ENCODE results near the gene VILL. TPM values are rescaled to one million over a fixed set of nuclear protein-coding genes. Genes with fewer than 3 reads are reported as not detected.

The VILL gene
- total RNA-seq, 1 experiment from 2014 or later = 1.2 TPM

DNA sequence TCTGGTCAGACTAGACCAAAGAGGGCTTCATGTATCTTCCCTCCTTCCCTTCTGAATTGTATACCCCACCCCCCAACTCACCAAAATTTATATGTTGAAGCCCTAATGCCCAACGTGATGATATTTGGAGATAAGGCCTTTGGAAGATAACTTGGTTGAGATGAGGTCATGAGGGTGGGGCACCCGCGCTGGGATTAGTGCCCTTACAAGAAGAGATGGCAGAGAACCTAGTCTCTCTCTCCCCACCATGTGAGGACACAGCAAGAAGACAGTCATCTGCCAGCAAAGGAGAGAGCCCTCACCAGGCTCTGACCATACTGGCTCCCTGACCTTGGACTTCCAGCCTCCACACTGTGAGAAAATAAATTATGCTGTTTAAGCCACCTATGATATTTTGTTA lies 25.4 kb downstream of the VILL start:
- POLR2A ChIA-PET = no interaction called here
- H3K9ac ChIP-seq (ENCODE audit: low read length) = no peak overlapping the region
- intact Hi-C loops (cut with micrococcal nuclease) = no loop called here
- no TSS peak for BruUV-seq (replicated peaks)
- CTCF ChIA-PET = no interaction called here
- DNase-seq (ENCODE audit: low read depth, low spot score) (no peak), ATAC-seq (no peak)
- no peaks in the 10 kb centered on the region for H3K4me1 ChIP-seq (ENCODE audit: control insufficient read depth in 1 of 2, insufficient read depth in 2 of 2, low read length in 2 of 2)
- H4K20me1 ChIP-seq (ENCODE audit: insufficient read depth) = no peaks in the 10 kb centered on the region
- no peaks in the 10 kb centered on the region for H3K9me2 ChIP-seq (ENCODE audit: insufficient read depth)
- H3K4me3 ChIP-seq (replicated peaks in 1 of 2; ENCODE audit: low read depth in 1 of 2, low read length in 2 of 2) = no peak overlapping the region
- H2AFZ ChIP-seq (ENCODE audit: low read depth, low read length, poor library complexity, severe bottlenecking) = no peak overlapping the region
- no peak overlapping the region for H3K27ac ChIP-seq (ENCODE audit: low read depth, low read length)
- H3K36me3 ChIP-seq (ENCODE audit: control insufficient read depth in 1 of 2, insufficient read depth in 2 of 2, low read length in 2 of 2) = peaks cover 0 to 7% of the 10 kb centered on the region in 2 experiments; a peak in 2 of 4 replicates
- H3K9me3 ChIP-seq (ENCODE audit: control insufficient read depth in 1 of 2, insufficient read depth in 1 of 2, low read depth in 1 of 2, low read length in 2 of 2) = no peaks in the 10 kb centered on the region; a peak in 1 of 4 replicates
- no peak overlapping the region for H3K4me2 ChIP-seq (ENCODE audit: low read length)
- no peaks in the 10 kb centered on the region for H3K79me2 ChIP-seq (ENCODE audit: insufficient read depth, low read length)
- TF ChIP-seq, protein P1, sequence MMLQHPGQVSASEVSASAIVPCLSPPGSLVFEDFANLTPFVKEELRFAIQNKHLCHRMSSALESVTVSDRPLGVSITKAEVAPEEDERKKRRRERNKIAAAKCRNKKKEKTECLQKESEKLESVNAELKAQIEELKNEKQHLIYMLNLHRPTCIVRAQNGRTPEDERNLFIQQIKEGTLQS (IDR thresholded peaks at IDR 0.05) = no peak
- TF ChIP-seq ZNF274 (IDR thresholded peaks at IDR 0.05; ENCODE audit: low read depth, low read length) = no peak
- TF ChIP-seq SRF (IDR thresholded peaks at IDR 0.05; ENCODE audit: low read depth) = no peak
- TF ChIP-seq FOSL1 (IDR thresholded peaks at IDR 0.05; ENCODE audit: low read depth) = no peak
- no peak for TF ChIP-seq ELF1 (IDR thresholded peaks at IDR 0.05; ENCODE audit: borderline replicate concordance, low read depth)
- TF ChIP-seq RAD21 (IDR thresholded peaks at IDR 0.05; ENCODE audit: low read depth) = no peak
- H3K27me3 ChIP-seq (ENCODE audit: insufficient read depth, low read length) = no peaks in the 10 kb centered on the region
- RAD21 ChIA-PET (ENCODE audit: low non-redundant PET in 1 of 2, low total read pairs in 2 of 2, uncharacterized antibody in 2 of 2, unreplicated experiment in 2 of 2) = no interaction called here

DNA sequence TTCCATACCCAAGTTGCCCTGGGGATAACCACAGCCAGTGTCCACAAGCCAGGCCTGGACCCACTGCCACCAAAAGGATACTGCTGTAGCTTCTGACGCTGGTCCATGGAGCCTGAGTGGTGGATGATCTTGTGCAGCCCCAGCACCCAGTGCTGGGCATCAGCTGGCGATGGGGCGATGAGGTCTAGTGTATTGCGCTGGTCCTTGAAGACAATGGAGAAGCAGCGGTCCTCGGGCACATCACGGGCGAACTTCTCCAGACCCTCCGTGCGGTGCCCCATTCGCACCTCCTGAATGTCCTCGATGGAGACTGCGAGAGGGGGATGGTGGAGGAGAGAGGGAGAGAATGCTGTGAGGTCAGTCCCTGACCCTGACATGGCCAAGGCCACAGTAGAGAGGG lies 25.8 kb downstream of the VILL start:
- Histone ChIP-seq H3K4me2 (ENCODE audit: low read length) (no peak overlapping the region), H3K79me2 (ENCODE audit: insufficient read depth, low read length) (no peaks in the 10 kb centered on the region), H3K27ac (ENCODE audit: low read depth, low read length) (no peak overlapping the region), H3K9ac (ENCODE audit: low read length) (no peak overlapping the region), H3K27me3 (ENCODE audit: insufficient read depth, low read length) (no peaks in the 10 kb centered on the region), H3K4me3 (replicated peaks in 1 of 2; ENCODE audit: low read depth in 1 of 2, low read length in 2 of 2) (no peak overlapping the region), H2AFZ (ENCODE audit: low read depth, low read length, poor library complexity, severe bottlenecking) (no peak overlapping the region), H4K20me1 (ENCODE audit: insufficient read depth) (no peaks in the 10 kb centered on the region), H3K4me1 (ENCODE audit: control insufficient read depth in 1 of 2, insufficient read depth in 2 of 2, low read length in 2 of 2) (no peaks in the 10 kb centered on the region), H3K9me3 (ENCODE audit: control insufficient read depth in 1 of 2, insufficient read depth in 1 of 2, low read depth in 1 of 2, low read length in 2 of 2) (no peaks in the 10 kb centered on the region; a peak in 1 of 4 replicates), H3K9me2 (ENCODE audit: insufficient read depth) (no peaks in the 10 kb centered on the region), H3K36me3 (ENCODE audit: control insufficient read depth in 1 of 2, insufficient read depth in 2 of 2, low read length in 2 of 2) (peaks cover 0 to 7% of the 10 kb centered on the region in 2 experiments; a peak in 2 of 4 replicates)
- ATAC-seq (no peak), DNase-seq (ENCODE audit: low read depth, low spot score) (no peak)
- POLR2A ChIA-PET = no interaction called here
- intact Hi-C loops (cut with micrococcal nuclease) = no loop called here
- RAD21 ChIA-PET (ENCODE audit: low non-redundant PET in 1 of 2, low total read pairs in 2 of 2, uncharacterized antibody in 2 of 2, unreplicated experiment in 2 of 2) = no interaction called here
- CTCF ChIA-PET = no interaction called here
- no TSS peak for BruUV-seq (replicated peaks)
- TF ChIP-seq EGR1 (IDR thresholded peaks at IDR 0.05; ENCODE audit: low read depth) (no peak), SIN3A (IDR thresholded peaks at IDR 0.05; ENCODE audit: low read depth) (no peak), JUND (IDR thresholded peaks at IDR 0.05) (no peak), ZNF274 (IDR thresholded peaks at IDR 0.05; ENCODE audit: low read depth, low read length) (no peak), POLR2A (IDR thresholded peaks at IDR 0.05; ENCODE audit: borderline replicate concordance, extremely low read depth, insufficient read depth, insufficient read length) (no peak), SP1 (IDR thresholded peaks at IDR 0.05; ENCODE audit: low read depth) (no peak)
- TF ChIP-seq, protein P2, sequence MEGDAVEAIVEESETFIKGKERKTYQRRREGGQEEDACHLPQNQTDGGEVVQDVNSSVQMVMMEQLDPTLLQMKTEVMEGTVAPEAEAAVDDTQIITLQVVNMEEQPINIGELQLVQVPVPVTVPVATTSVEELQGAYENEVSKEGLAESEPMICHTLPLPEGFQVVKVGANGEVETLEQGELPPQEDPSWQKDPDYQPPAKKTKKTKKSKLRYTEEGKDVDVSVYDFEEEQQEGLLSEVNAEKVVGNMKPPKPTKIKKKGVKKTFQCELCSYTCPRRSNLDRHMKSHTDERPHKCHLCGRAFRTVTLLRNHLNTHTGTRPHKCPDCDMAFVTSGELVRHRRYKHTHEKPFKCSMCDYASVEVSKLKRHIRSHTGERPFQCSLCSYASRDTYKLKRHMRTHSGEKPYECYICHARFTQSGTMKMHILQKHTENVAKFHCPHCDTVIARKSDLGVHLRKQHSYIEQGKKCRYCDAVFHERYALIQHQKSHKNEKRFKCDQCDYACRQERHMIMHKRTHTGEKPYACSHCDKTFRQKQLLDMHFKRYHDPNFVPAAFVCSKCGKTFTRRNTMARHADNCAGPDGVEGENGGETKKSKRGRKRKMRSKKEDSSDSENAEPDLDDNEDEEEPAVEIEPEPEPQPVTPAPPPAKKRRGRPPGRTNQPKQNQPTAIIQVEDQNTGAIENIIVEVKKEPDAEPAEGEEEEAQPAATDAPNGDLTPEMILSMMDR (IDR thresholded peaks at IDR 0.05 in 2 of 3, conservative IDR thresholded peaks at IDR 0.05 in 1 of 3; ENCODE audit: borderline replicate concordance in 1 of 3, insufficient read depth in 1 of 3, low read depth in 2 of 3, low read length in 2 of 3) = no peak
- TF ChIP-seq, protein P3, sequence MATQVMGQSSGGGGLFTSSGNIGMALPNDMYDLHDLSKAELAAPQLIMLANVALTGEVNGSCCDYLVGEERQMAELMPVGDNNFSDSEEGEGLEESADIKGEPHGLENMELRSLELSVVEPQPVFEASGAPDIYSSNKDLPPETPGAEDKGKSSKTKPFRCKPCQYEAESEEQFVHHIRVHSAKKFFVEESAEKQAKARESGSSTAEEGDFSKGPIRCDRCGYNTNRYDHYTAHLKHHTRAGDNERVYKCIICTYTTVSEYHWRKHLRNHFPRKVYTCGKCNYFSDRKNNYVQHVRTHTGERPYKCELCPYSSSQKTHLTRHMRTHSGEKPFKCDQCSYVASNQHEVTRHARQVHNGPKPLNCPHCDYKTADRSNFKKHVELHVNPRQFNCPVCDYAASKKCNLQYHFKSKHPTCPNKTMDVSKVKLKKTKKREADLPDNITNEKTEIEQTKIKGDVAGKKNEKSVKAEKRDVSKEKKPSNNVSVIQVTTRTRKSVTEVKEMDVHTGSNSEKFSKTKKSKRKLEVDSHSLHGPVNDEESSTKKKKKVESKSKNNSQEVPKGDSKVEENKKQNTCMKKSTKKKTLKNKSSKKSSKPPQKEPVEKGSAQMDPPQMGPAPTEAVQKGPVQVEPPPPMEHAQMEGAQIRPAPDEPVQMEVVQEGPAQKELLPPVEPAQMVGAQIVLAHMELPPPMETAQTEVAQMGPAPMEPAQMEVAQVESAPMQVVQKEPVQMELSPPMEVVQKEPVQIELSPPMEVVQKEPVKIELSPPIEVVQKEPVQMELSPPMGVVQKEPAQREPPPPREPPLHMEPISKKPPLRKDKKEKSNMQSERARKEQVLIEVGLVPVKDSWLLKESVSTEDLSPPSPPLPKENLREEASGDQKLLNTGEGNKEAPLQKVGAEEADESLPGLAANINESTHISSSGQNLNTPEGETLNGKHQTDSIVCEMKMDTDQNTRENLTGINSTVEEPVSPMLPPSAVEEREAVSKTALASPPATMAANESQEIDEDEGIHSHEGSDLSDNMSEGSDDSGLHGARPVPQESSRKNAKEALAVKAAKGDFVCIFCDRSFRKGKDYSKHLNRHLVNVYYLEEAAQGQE (IDR thresholded peaks at IDR 0.05; ENCODE audit: low read depth) = no peak
- TF ChIP-seq, protein P4, sequence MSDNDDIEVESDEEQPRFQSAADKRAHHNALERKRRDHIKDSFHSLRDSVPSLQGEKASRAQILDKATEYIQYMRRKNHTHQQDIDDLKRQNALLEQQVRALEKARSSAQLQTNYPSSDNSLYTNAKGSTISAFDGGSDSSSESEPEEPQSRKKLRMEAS (IDR thresholded peaks at IDR 0.05) = no peak
